Measurements from ENCODE around the gene TLR7. TPM values are rescaled to one million over a fixed set of nuclear protein-coding genes. Genes with fewer than 3 reads are reported as not detected.

The TLR7 gene
- total and polyA plus RNA-seq, 10 of the 15 experiments (the other 5 are each of a cell fraction or from before 2014, with no cell fraction given): 12.0 to 44.4 (median 22.6) TPM

GRCh38 chrX:12820737-12821136 lies 46.1 kb upstream of the TLR7 start:
- H4K20me1 ChIP-seq (ENCODE audit: control insufficient read depth, insufficient read depth): no peaks in the 10 kb centered on the region
- ChIA-PET CTCF (interaction anchor here (4.5 kb wide), 1 partner anchor 73 kb away, joined by 23 read pairs; no protein-coding TSS in a partner anchor), RAD21 (ENCODE audit: unreplicated experiment) (no interaction called here), POLR2A (no interaction called here), SMC1A (ENCODE audit: uncharacterized antibody, unreplicated experiment) (interaction anchor here (0.8 to 1.6 kb wide), 3 partner anchors 68 to 80 kb away, joined by 3 to 6 read pairs (median 3); no protein-coding TSS in a partner anchor)
- H3K9ac ChIP-seq (ENCODE audit: control insufficient read depth, insufficient read depth, low read length): no peak overlapping the region
- H3K79me2 ChIP-seq (ENCODE audit: control insufficient read depth, insufficient read depth, low read length): no peaks in the 10 kb centered on the region
- H2AFZ ChIP-seq (ENCODE audit: control insufficient read depth, low read depth, low read length): no peak overlapping the region
- H3K9me3 ChIP-seq (replicated peaks; ENCODE audit: control insufficient read depth, insufficient read depth, low read length): no peaks in the 10 kb centered on the region
- BruUV-seq (replicated peaks): no TSS peak
- DNase-seq (ENCODE audit: low read depth, low spot score): no peak
- no peak overlapping the region for H3K4me2 ChIP-seq (ENCODE audit: control insufficient read depth, insufficient read depth)
- no peak overlapping the region for H3K27ac ChIP-seq (ENCODE audit: control insufficient read depth, insufficient read depth)
- ATAC-seq: no peak
- in situ Hi-C loops (cut with MboI): loop anchor here (5.0 kb wide), 1 partner anchor 72 kb away; no protein-coding TSS in a partner anchor
- WGBS (ENCODE audit: insufficient coverage, insufficient replicate concordance, low lambda C conversion rate, missing lambda C conversion rate): 73% methylated on average over 7 of the region's 7 CpGs
- no peaks in the 10 kb centered on the region for H3K4me1 ChIP-seq (ENCODE audit: control insufficient read depth, insufficient read depth, low read length)
- TF ChIP-seq SREBF2 (IDR thresholded peaks at IDR 0.05; ENCODE audit: low read length) (no peak), TARDBP (IDR thresholded peaks at IDR 0.05; ENCODE audit: borderline replicate concordance) (no peak), NBN (IDR thresholded peaks at IDR 0.05) (no peak)
- peaks cover 0 to 9% of the 10 kb centered on the region in 2 experiments; a peak in 3 of 4 replicates for H3K36me3 ChIP-seq (ENCODE audit: control insufficient read depth in 2 of 2, insufficient read depth in 2 of 2, low read length in 1 of 2)
- no peaks in the 10 kb centered on the region for H3K27me3 ChIP-seq (replicated peaks in 1 of 2; ENCODE audit: control insufficient read depth in 2 of 2, insufficient read depth in 2 of 2, low read length in 1 of 2)
- FAIRE-seq: no peak
- intact Hi-C loops (cut with micrococcal nuclease; ENCODE audit: unreplicated experiment): no loop called here
- no peak overlapping the region for H3K4me3 ChIP-seq

GRCh38 chrX:12824944-12825343 lies 41.9 kb upstream of the TLR7 start:
- H2AFZ ChIP-seq (ENCODE audit: control insufficient read depth, low read depth, low read length): no peak overlapping the region
- intact Hi-C loops (cut with micrococcal nuclease; ENCODE audit: unreplicated experiment): no loop called here
- TF ChIP-seq SMAD5 (IDR thresholded peaks at IDR 0.05; ENCODE audit: low read depth) (no peak), ATF2 (IDR thresholded peaks at IDR 0.05; ENCODE audit: low read length) (no peak), POLR2AphosphoS5 (IDR thresholded peaks at IDR 0.05; ENCODE audit: low read length) (no peak), ASH2L (IDR thresholded peaks at IDR 0.05; ENCODE audit: borderline replicate concordance, low read depth) (no peak), TCF12 (IDR thresholded peaks at IDR 0.05; ENCODE audit: low read depth, low read length) (no peak)
- no TSS peak for BruUV-seq (replicated peaks)
- in situ Hi-C loops (cut with MboI): loop anchor here (5.0 kb wide), 1 partner anchor 67 kb away; no protein-coding TSS in a partner anchor
- no peak overlapping the region for H3K9ac ChIP-seq (ENCODE audit: control insufficient read depth, insufficient read depth, low read length)
- no peak overlapping the region for H3K27ac ChIP-seq (ENCODE audit: control insufficient read depth, insufficient read depth)
- H3K4me2 ChIP-seq (ENCODE audit: control insufficient read depth, insufficient read depth): no peak overlapping the region
- H3K36me3 ChIP-seq (ENCODE audit: control insufficient read depth in 2 of 2, insufficient read depth in 2 of 2, low read length in 1 of 2): peaks cover 0 to 6% of the 10 kb centered on the region in 2 experiments; a peak in 3 of 4 replicates
- H3K4me3 ChIP-seq: no peak overlapping the region
- ChIA-PET SMC1A (ENCODE audit: uncharacterized antibody, unreplicated experiment) (interaction anchor here (1.3 to 1.5 kb wide), 4 partner anchors 9 to 664 kb away, joined by 3 to 5 read pairs (median 4); no protein-coding TSS in a partner anchor), POLR2A (no interaction called here), RAD21 (ENCODE audit: unreplicated experiment) (no interaction called here), CTCF (interaction anchor here (1.1 to 3.8 kb wide), 4 partner anchors 10 to 69 kb away, joined by 3 to 22 read pairs (median 7); no protein-coding TSS in a partner anchor)
- no peaks in the 10 kb centered on the region for H3K79me2 ChIP-seq (ENCODE audit: control insufficient read depth, insufficient read depth, low read length)
- no peaks in the 10 kb centered on the region for H3K9me3 ChIP-seq (replicated peaks; ENCODE audit: control insufficient read depth, insufficient read depth, low read length)
- H3K4me1 ChIP-seq (ENCODE audit: control insufficient read depth, insufficient read depth, low read length): no peaks in the 10 kb centered on the region
- H3K27me3 ChIP-seq (replicated peaks in 1 of 2; ENCODE audit: control insufficient read depth in 2 of 2, insufficient read depth in 2 of 2, low read length in 1 of 2): no peaks in the 10 kb centered on the region
- no peaks in the 10 kb centered on the region for H4K20me1 ChIP-seq (ENCODE audit: control insufficient read depth, insufficient read depth)
- WGBS (ENCODE audit: insufficient coverage, insufficient replicate concordance, low lambda C conversion rate, missing lambda C conversion rate): 63% methylated on average over 9 of the region's 9 CpGs
- FAIRE-seq (no peak), DNase-seq (ENCODE audit: low read depth, low spot score) (no peak), ATAC-seq (no peak)

Measured in GM12878 (cell line).